ENCODE data around the gene PPT2. TPM values are rescaled to one million over a fixed set of nuclear protein-coding genes. Genes with fewer than 3 reads are reported as not detected.

PPT2 gene
- total RNA-seq, 4 donors from 2014 or later = 13.1 to 80.0 (median 28.1) TPM

DNA sequence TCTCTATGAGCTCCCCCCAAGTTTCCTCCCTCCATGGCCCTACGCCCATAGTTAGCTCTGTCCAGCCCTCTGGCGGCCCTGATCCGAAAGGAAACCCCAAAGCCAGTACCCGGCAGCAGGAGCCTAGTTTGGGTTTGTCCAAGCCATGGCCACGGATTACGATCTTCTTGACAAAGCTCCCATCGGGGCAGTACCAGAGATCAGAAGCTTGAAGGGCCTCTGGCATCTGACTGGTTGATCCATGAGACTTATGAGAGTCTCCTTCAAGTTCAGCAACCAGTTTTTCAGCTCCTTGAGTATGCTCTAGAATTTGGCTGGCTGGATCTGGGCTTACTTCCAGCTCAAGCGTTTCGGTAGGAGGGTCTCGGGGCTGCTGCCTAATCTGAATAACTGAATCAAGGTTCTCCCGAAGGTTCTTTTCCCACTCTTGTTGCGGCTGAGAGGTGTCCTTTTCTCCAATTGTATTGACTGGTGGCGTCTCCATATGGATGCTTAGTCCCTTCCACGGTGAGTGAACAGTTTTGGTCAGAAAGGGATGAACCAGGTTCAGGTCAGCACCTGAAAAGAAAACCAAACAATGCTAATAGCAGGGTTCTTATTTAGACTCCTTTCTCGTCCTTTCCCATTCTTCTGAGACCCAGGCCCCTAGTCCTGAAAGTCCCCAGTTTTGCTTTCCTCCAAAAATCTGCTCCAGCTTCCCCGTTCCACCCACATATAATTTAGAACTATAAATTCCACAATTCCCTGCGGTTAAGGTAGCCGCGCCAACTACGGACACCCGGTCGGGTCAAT, 24.4 kb upstream of the PPT2 start:
- 7 to 33% methylated on average over 5 to 22 of the region's 22 CpGs for WGBS, 2 donors (ENCODE audit: low coverage in 1 of 2)
- peak overlapping the region; percentile 39 to 83 (median 58) for H3K4me3 ChIP-seq
- no peaks in the 10 kb centered on the region for H3K27me3 ChIP-seq
- H3K9me3 ChIP-seq = no peaks in the 10 kb centered on the region
- peaks cover 0 to 10% (median 3%) of the 10 kb centered on the region in 4 donors for H3K36me3 ChIP-seq
- TF ChIP-seq POLR2A (IDR thresholded peaks at IDR 0.05) = no peak
- no peak for TF ChIP-seq EP300 (IDR thresholded peaks at IDR 0.05; ENCODE audit: low read depth)
- no peak for TF ChIP-seq POLR2AphosphoS5 (IDR thresholded peaks at IDR 0.05)
- TF ChIP-seq, protein P1, sequence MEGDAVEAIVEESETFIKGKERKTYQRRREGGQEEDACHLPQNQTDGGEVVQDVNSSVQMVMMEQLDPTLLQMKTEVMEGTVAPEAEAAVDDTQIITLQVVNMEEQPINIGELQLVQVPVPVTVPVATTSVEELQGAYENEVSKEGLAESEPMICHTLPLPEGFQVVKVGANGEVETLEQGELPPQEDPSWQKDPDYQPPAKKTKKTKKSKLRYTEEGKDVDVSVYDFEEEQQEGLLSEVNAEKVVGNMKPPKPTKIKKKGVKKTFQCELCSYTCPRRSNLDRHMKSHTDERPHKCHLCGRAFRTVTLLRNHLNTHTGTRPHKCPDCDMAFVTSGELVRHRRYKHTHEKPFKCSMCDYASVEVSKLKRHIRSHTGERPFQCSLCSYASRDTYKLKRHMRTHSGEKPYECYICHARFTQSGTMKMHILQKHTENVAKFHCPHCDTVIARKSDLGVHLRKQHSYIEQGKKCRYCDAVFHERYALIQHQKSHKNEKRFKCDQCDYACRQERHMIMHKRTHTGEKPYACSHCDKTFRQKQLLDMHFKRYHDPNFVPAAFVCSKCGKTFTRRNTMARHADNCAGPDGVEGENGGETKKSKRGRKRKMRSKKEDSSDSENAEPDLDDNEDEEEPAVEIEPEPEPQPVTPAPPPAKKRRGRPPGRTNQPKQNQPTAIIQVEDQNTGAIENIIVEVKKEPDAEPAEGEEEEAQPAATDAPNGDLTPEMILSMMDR (IDR thresholded peaks at IDR 0.05) = peak in 1 of 5 experiments; percentile 9
- intact Hi-C loops (cut with DNase I; ENCODE audit: low total_unique reads) (loop anchor here (1.0 kb wide), 1 partner anchor 24 kb away; no protein-coding TSS in a partner anchor), in situ Hi-C loops (cut with MboI; ENCODE audit: low pct_ligation_motif_present in 1 of 4, low pct_unique_long_range_greater_than_20kb in 1 of 4, low sequenced_read_pairs in 3 of 4) (no loop called here)
- H3K27ac ChIP-seq = peak overlapping the region; percentile 91 to 92 (median 91)
- peaks cover 24 to 31% (median 26%) of the 10 kb centered on the region in 4 donors for H3K4me1 ChIP-seq
- DNase-seq = no peak

DNA sequence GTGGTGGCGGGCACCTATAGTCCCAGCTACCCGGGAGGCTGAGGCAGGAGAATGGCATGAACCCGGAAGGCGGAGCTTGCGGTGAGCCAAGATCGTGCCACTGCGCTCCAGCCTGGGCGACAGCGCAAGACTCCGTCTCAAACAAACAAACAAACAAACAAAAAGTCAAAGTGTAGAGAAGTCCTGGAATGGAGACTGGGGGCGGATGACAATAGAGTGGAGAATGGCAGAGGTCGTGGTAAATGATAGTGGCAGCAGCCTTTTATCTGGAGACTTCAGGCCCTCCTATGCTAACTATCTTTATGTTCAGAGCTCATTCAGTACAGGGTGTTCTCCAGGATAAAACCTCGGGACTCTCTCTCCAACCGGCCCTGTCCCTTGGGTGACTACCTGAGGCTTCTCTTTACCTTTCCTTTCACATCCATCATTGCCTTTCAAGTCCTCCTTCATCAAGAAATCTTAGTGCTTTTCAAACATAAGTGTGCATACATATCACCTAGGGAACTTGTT, 22.4 kb upstream of the PPT2 start:
- H3K9me3 ChIP-seq = no peaks in the 10 kb centered on the region
- H3K27ac ChIP-seq = no peak overlapping the region
- no peak for DNase-seq
- intact Hi-C loops (cut with DNase I; ENCODE audit: low total_unique reads) = no loop called here
- in situ Hi-C loops (cut with MboI; ENCODE audit: low pct_ligation_motif_present in 1 of 4, low pct_unique_long_range_greater_than_20kb in 1 of 4, low sequenced_read_pairs in 3 of 4) = no loop called here
- TF ChIP-seq, protein P1 (IDR thresholded peaks at IDR 0.05) = no peak
- TF ChIP-seq EP300 (IDR thresholded peaks at IDR 0.05; ENCODE audit: low read depth) = no peak
- no peak for TF ChIP-seq POLR2AphosphoS5 (IDR thresholded peaks at IDR 0.05)
- no peak for TF ChIP-seq POLR2A (IDR thresholded peaks at IDR 0.05)
- no peak overlapping the region for H3K4me3 ChIP-seq
- WGBS, 2 donors (ENCODE audit: low coverage in 1 of 2) = 84 to 91% methylated on average over 14 of the region's 14 CpGs
- H3K27me3 ChIP-seq = no peaks in the 10 kb centered on the region
- H3K4me1 ChIP-seq = peaks cover 22 to 28% (median 25%) of the 10 kb centered on the region in 4 donors
- H3K36me3 ChIP-seq = peaks cover 0 to under 1% (median 0%) of the 10 kb centered on the region in 4 donors

DNA sequence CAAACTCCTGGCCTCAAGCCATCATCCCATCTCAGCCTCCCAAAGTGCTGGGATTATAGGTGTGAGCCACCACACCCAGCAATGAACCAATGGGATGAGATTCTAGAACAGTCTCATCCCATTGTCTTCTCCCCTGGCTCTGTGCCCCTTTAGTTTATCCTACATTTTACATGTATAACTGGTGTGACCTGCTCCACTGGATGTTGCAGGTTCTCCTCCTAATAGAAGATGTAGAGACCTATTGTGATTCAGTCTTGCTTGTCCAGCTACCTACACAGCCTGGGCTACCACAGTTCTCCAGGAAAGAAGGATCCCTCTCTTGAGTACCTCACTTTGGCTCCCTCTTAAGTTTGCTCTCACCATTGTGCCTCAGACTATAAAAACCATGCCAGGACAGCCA, 21.8 kb upstream of the PPT2 start:
- no peak for DNase-seq
- in situ Hi-C loops (cut with MboI; ENCODE audit: low pct_ligation_motif_present in 1 of 4, low pct_unique_long_range_greater_than_20kb in 1 of 4, low sequenced_read_pairs in 3 of 4) = no loop called here

GRCh38 chr6:32133786-32134185, 20.2 kb upstream of the PPT2 start:
- Histone ChIP-seq H3K4me1 (peaks cover 8 to 13% (median 9%) of the 10 kb centered on the region in 4 donors), H3K4me3 (no peak overlapping the region), H3K36me3 (no peaks in the 10 kb centered on the region), H3K27me3 (no peaks in the 10 kb centered on the region), H3K9me3 (no peaks in the 10 kb centered on the region), H3K27ac (no peak overlapping the region)
- TF ChIP-seq POLR2AphosphoS5 (IDR thresholded peaks at IDR 0.05) (no peak), EP300 (IDR thresholded peaks at IDR 0.05; ENCODE audit: low read depth) (no peak), POLR2A (IDR thresholded peaks at IDR 0.05) (no peak)
- TF ChIP-seq, protein P1 (IDR thresholded peaks at IDR 0.05) = no peak
- intact Hi-C loops (cut with DNase I; ENCODE audit: low total_unique reads) = no loop called here
- 83% methylated on average over 4 of the region's 4 CpGs for WGBS, 2 donors (ENCODE audit: low coverage in 1 of 2)
- in situ Hi-C loops (cut with MboI; ENCODE audit: low pct_ligation_motif_present in 1 of 4, low pct_unique_long_range_greater_than_20kb in 1 of 4, low sequenced_read_pairs in 3 of 4) = no loop called here
- DNase-seq = no peak

More for the DNA sequence above, 21.8 kb upstream of the PPT2 start:
- Histone ChIP-seq H3K4me1 (peaks cover 16 to 22% (median 19%) of the 10 kb centered on the region in 4 donors), H3K27ac (no peak overlapping the region), H3K27me3 (no peaks in the 10 kb centered on the region), H3K9me3 (no peaks in the 10 kb centered on the region), H3K36me3 (no peaks in the 10 kb centered on the region), H3K4me3 (no peak overlapping the region)
- intact Hi-C loops (cut with DNase I; ENCODE audit: low total_unique reads) = no loop called here
- TF ChIP-seq, protein P1 (IDR thresholded peaks at IDR 0.05) = no peak
- TF ChIP-seq POLR2A (IDR thresholded peaks at IDR 0.05) (no peak), POLR2AphosphoS5 (IDR thresholded peaks at IDR 0.05) (no peak), EP300 (IDR thresholded peaks at IDR 0.05; ENCODE audit: low read depth) (no peak)
